ENCODE data around the gene CDC42BPB.

Gene CDC42BPB

GRCh38 chr14:102980409-102980810 lies 76.9 kb downstream of the CDC42BPB start:
- no peak for TF ChIP-seq CTCF (IDR thresholded peaks at IDR 0.05; ENCODE audit: low read depth, low read length)
- no peak overlapping the region for H3K4me3 ChIP-seq (ENCODE audit: low read depth, low read length)

GRCh38 chr14:102979406-102979805 lies 77.9 kb downstream of the CDC42BPB start:
- TF ChIP-seq CTCF (IDR thresholded peaks at IDR 0.05; ENCODE audit: low read depth, low read length): no peak
- no peak overlapping the region for H3K4me3 ChIP-seq (ENCODE audit: low read depth, low read length)

GRCh38 chr14:102977475-102977874 lies 79.9 kb downstream of the CDC42BPB start:
- no peak overlapping the region for H3K4me3 ChIP-seq (ENCODE audit: low read depth, low read length)
- TF ChIP-seq CTCF (IDR thresholded peaks at IDR 0.05; ENCODE audit: low read depth, low read length): no peak

- H3K4me3 ChIP-seq (ENCODE audit: low read depth, low read length): no peak overlapping the region
- no peak for TF ChIP-seq CTCF (IDR thresholded peaks at IDR 0.05; ENCODE audit: low read depth, low read length)
These were observed 81.7 kb downstream of the CDC42BPB start for GRCh38 chr14:102975662-102976061.

- no peak overlapping the region for H3K4me3 ChIP-seq (ENCODE audit: low read depth, low read length)
- TF ChIP-seq CTCF (IDR thresholded peaks at IDR 0.05; ENCODE audit: low read depth, low read length): no peak
These were observed 83.6 kb downstream of the CDC42BPB start for GRCh38 chr14:102973706-102974285.

- TF ChIP-seq CTCF (IDR thresholded peaks at IDR 0.05; ENCODE audit: low read depth, low read length): no peak
- H3K4me3 ChIP-seq (ENCODE audit: low read depth, low read length): no peak overlapping the region
These were observed 85.3 kb downstream of the CDC42BPB start for GRCh38 chr14:102971836-102972606.

- H3K4me3 ChIP-seq (ENCODE audit: low read depth, low read length): no peak overlapping the region
- TF ChIP-seq CTCF (IDR thresholded peaks at IDR 0.05; ENCODE audit: low read depth, low read length): no peak
These were observed 86.0 kb downstream of the CDC42BPB start for GRCh38 chr14:102971314-102971713.

All from WI38 (cell line).